AG04449 (cell line): Measurements from ENCODE around the gene NCOA4.
"Not testable (repeated sequence)": the region's sequence is repeated elsewhere in the genome, so short reads cannot be mapped to it uniquely, and the experiment has no call there.

ENCODE experiments used
- CTCF ChIA-PET: fragments of 350-600 bp; formaldehyde crosslinking; extraction: SDS; loops from one replicate; lab custom pipeline; 2021; ENCODE audit warnings: antibody characterized with exemption; lab: Yijun Ruan, JAX
- POLR2A ChIA-PET: fragments of 400-600, 350-600 bp; formaldehyde crosslinking; extraction: SDS; loops from one replicate; lab custom pipeline; 2020; ENCODE audit warnings: antibody characterized with exemption, inconsistent platforms; lab: Yijun Ruan, JAX
- DNase-seq: peaks from one replicate; pipeline ENCODE4 v3.0.0-alpha.2; 2010; ENCODE audit warnings: low read depth, low spot score
- H3K4me3 ChIP-seq: 2 replicates; pipeline ENCODE4 v1.5.1; 2011; ENCODE audit warnings: low read depth, mild to moderate bottlenecking, control low read depth, low read length
- TF ChIP-seq, protein P1 (sequence below): IDR thresholded peaks from one replicate; pipeline ENCODE4 v1.5.1; 2011; ENCODE audit warnings: mild to moderate bottlenecking, moderate library complexity, low read length, control low read depth, inconsistent platforms; ENCODE audit not compliant: insufficient read depth; ENCODE audit errors: missing control alignments

Gene NCOA4

DNA sequence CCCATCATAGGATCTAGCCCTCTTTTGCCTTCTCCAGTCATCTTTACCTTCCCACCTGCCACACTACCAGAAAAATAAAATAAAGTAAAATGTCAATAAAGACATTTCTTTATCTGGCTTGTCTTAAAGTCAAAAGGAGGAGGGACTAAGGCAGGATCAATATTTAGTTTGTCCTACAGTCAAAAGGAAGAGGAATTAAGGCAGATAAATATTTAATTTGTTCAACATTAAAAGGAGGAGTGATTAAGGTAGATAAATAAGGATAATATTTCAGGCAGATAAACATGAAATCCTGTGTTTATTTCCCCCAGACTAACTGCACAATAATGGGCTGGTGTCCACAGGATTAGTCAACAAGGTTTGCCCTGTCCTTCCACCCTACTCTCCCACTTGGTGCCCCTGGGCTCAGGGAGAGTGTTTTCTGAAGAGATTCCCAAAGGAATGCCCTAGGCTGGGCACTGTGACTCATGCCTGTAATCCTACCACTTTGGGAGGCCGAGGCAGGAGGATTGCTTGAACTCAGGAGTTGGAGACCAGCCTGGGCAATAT lies 33.9 kb upstream of the NCOA4 start:
- H3K4me3 ChIP-seq, result no peak overlapping the region
- POLR2A ChIA-PET, result no interaction called here
- no peak for DNase-seq
- TF ChIP-seq, protein P1, sequence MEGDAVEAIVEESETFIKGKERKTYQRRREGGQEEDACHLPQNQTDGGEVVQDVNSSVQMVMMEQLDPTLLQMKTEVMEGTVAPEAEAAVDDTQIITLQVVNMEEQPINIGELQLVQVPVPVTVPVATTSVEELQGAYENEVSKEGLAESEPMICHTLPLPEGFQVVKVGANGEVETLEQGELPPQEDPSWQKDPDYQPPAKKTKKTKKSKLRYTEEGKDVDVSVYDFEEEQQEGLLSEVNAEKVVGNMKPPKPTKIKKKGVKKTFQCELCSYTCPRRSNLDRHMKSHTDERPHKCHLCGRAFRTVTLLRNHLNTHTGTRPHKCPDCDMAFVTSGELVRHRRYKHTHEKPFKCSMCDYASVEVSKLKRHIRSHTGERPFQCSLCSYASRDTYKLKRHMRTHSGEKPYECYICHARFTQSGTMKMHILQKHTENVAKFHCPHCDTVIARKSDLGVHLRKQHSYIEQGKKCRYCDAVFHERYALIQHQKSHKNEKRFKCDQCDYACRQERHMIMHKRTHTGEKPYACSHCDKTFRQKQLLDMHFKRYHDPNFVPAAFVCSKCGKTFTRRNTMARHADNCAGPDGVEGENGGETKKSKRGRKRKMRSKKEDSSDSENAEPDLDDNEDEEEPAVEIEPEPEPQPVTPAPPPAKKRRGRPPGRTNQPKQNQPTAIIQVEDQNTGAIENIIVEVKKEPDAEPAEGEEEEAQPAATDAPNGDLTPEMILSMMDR, result no peak
- CTCF ChIA-PET, result no interaction called here

- H3K4me3 ChIP-seq, result no peak overlapping the region
- ChIA-PET CTCF (no interaction called here), POLR2A (no interaction called here)
- no peak for DNase-seq
- TF ChIP-seq, protein P1, result no peak
Measured at GRCh38 chr10:46062723-46063428, 32.5 kb upstream of the NCOA4 start.

GRCh38 chr10:46060706-46061105 lies 30.3 kb upstream of the NCOA4 start:
- POLR2A ChIA-PET, result no interaction called here
- CTCF ChIA-PET, result no interaction called here
- TF ChIP-seq, protein P1, result no peak

GRCh38 chr10:46057927-46058326 lies 27.5 kb upstream of the NCOA4 start:
- H3K4me3 ChIP-seq, DNase-seq, POLR2A ChIA-PET, CTCF ChIA-PET: not testable (repeated sequence)

More at GRCh38 chr10:46060706-46061105, 30.3 kb upstream of the NCOA4 start:
- DNase-seq, result no peak
- H3K4me3 ChIP-seq, result no peak overlapping the region

DNA sequence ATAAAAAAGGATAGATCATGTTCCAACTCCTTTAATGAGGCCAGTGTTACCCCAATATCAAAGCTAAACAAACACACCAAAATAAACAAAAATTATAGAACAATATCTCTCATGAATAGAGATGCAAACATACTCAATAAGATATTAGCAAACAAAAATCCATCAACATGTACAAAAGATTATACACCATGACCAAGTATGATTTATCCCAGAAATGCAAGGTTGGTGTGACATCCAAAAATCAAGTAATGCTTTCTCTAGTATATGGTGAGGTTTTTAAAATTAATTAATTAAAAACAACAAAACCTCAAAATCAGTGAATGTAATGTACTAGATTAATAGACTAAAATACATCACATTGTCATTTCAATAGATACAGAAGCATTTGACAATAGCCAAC lies 26.6 kb upstream of the NCOA4 start:
- no peak overlapping the region for H3K4me3 ChIP-seq
- DNase-seq, result no peak
- ChIA-PET POLR2A (no interaction called here), CTCF (no interaction called here)
- TF ChIP-seq, protein P1, result no peak

DNA sequence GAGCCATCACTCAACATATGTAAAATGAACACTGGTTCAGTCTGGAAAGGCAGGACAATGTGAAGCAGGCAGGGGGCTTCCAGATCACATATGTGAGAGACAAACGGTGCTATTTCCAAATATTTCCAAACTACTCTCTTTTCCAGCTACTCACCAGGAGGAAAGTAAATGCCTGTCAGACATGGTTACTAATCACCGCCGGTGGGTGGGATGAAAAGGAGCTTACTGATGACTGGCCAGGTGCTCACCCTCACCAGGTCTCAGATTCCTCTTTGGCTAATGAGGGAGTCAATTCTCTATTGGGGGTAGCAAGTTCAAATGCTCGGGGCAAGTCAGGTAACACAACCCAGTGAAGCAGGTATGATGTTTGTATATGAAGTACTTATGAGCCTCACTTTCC lies 25.3 kb upstream of the NCOA4 start:
- no peak overlapping the region for H3K4me3 ChIP-seq
- ChIA-PET CTCF (no interaction called here), POLR2A (no interaction called here)
- TF ChIP-seq, protein P1, result no peak
- no peak for DNase-seq
